Measurements from ENCODE around the gene DISC1.
"Not testable (repeated sequence)": the region's sequence is repeated elsewhere in the genome, so short reads cannot be mapped to it uniquely, and the experiment has no call there.

DISC1 gene

DNA sequence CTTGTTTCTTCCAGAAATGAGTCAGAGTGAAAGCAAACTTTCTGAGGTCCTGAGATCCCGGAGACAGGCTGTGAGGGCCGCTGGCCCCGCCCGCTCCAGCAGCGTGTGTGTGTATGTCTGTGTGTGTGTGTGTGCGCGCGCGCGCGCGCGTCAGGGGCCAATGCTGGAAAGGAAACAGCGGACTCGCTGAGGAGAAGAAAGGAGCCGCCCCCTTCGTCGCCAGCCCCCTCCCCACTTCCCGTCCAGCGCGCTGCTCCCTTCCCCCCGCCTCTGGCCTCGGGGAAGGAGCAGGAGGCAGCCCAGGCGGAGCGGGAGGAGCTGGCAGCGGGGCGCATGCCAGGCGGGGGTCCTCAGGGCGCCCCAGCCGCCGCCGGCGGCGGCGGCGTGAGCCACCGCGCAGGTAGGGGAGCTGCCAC is at the start of gene DISC1:
Gene DISC1 (plus strand): TSS at position 256 of the 416 bp plus-strand sequence. CDS start 78 bp downstream, at position 334.
- DNase-seq (ENCODE audit: low read depth, low spot score) = peak; percentile 94

- no peak for DNase-seq (ENCODE audit: low read depth, low spot score)
These were observed 49.5 kb upstream of the DISC1 start for GRCh38 chr1:231576804-231577718.

DNA sequence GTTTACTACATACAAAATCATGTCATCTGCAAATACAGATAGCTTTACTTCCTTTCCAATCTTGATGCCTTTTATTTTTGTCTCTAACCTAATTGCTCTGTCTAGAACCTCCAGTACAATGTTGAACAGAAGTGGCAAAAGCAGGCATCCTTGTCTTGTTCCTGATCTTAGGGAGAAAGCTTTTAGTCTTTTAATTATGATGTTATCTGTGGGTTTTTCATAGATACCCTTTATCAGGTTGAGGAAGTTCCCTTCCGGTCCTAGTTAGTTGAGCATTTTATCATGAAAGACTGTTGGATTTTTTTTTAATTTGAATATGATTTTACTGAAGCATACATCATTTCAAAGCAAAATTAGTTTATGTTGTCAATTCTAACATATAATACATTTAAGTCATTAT is 45.7 kb upstream of the DISC1 start:
- no peak for DNase-seq (ENCODE audit: low read depth, low spot score)

- DNase-seq (ENCODE audit: low read depth, low spot score) = no peak
These were observed 44.7 kb upstream of the DISC1 start for GRCh38 chr1:231581859-231582258.

GRCh38 chr1:231583376-231583775 is 43.2 kb upstream of the DISC1 start:
- no peak for DNase-seq (ENCODE audit: low read depth, low spot score)

GRCh38 chr1:231584117-231584516 is 42.5 kb upstream of the DISC1 start:
- no peak for DNase-seq (ENCODE audit: low read depth, low spot score)

DNA sequence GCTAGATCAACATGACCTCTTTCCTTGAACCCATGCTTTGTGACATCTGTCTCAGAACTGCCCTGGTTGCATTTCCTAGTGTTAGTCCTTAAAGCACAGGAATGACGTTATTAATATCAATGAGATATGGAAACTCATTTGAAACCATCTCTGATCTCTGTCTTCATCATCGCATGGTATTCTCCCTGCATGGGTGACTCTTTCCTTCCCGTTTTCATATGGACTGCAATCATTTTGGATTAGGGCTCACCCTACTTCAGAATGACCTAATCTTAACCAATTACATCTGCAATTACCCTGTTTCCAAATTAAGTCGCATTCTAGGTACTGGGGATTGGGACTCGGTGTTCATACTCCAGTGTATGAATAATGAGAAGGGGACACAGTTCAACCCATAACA is 41.7 kb upstream of the DISC1 start:
- no peak for DNase-seq (ENCODE audit: low read depth, low spot score)

DNA sequence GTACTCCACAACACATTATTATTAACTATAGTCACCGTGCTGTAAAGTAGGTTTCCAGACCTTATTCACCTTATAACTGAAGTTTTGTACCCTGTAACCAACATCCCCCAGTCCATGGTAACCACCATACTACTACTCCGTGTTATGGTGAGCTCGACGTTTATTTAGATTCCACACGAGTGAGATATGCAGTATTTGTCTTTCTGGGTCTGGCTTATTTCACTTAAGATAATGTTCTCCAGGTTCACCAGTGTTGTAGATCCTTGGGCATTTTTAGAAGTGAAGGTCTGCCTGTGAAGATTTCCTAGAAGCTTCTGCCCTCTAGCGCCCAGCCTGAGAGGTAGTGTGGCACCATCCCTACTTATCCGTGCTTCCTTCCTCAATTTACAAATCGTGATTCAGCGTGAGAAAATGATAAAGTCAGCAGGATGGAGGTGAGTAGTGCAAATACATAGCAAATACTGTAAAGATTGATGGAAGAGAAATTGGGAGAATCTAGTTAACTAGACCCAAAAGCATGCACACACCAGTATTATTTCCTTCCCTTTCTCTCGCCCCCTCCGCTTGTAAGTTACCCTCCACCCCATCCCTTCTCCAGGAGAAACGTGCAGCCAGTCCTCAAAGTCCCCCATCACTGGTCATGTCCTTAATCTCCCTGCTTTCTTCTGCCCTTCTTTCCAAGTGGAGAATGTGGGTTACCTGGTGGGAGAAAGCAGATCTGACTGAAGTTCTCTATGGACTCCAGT is 36.0 kb upstream of the DISC1 start:
- peak; percentile 71 for DNase-seq (ENCODE audit: low read depth, low spot score)

GRCh38 chr1:231591466-231591865 is 35.1 kb upstream of the DISC1 start:
- no peak for DNase-seq (ENCODE audit: low read depth, low spot score)

- DNase-seq (ENCODE audit: low read depth, low spot score) = no peak
These were observed 33.8 kb upstream of the DISC1 start for GRCh38 chr1:231592809-231593208.

DNA sequence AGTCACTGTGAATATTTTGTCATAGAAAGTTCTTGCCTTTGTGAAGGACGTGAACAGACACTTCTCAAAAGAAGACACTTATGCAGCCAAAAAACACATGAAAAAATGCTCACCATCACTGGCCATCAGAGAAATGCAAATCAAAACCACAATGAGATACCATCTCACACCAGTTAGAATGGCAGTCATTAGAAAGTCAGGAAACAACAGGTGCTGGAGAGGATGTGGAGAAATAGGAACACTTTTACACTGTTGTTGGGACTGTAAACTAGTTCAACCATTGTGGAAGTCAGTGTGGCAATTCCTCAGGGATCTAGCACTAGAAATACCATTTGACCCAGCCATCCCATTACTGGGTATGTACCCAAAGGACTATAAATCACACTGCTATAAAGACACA is 33.3 kb upstream of the DISC1 start:
- DNase-seq (ENCODE audit: low read depth, low spot score) = not testable (repeated sequence)

DNA sequence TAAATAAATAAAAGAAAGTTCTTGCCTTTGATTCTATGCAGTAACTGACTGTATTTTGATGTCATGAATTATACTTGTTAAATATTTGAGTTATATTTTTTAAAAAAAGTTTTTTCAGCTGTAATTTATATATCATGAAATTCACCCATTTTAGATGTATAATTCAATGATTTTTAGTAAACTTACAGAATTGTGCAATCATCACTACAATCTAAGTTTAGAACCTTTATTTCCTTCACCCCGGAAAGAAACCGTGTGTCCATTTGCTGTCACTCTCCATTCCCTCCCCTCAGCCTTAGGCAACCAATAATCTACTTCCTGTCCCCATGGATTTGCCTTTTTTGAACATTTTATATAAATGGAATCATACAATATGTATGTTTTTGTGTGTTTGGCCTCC is 32.5 kb upstream of the DISC1 start:
- DNase-seq (ENCODE audit: low read depth, low spot score) = no peak

- DNase-seq (ENCODE audit: low read depth, low spot score) = no peak
These were observed 31.8 kb upstream of the DISC1 start for GRCh38 chr1:231594749-231595148.

GRCh38 chr1:231596337-231596791 is 30.2 kb upstream of the DISC1 start:
- peak; percentile 53 for DNase-seq (ENCODE audit: low read depth, low spot score)

DNA sequence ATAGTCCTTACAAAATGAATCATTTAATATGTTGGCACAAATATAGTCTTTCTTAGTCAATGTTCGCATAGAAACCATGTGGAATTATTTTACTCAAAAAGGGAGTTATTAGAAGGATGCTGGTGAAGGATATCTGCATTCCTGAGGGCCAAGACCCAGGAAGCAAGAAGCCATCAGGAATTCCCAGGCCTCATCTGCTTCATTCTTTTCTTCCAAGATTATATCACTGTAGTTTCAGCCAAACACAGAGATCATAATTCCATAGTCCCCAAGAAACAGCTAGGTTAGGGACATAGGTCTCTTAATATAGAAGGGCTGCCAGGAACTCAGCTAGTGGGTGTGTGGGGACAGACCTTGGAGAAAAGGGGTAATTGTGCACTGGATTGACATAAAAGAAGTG is 28.6 kb upstream of the DISC1 start:
- DNase-seq (ENCODE audit: low read depth, low spot score) = no peak

DNA sequence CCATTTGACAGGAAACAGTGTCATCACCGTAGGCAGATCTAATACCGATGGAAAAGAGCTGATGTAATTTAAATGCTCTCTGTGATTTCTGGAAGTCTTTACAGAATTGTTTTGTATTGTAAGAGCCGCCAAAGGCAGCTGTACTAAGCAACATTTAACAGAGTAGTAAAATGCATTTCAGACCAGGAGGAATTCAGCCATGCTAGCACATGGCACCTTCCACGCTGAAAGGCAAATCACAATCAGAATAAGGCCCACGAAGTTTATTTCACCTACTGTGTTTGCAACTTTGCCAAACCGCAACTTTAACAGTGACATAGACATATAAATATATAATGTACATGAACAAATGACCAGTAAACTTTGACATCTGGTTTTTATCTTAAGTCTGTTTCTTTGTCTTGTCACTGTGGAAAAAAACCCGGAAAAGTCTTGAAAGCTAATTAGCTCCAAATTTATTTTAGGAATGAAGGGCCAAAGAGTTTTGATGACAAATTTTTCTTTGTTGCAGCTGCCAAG is 26.1 kb upstream of the DISC1 start:
- DNase-seq (ENCODE audit: low read depth, low spot score) = no peak

DNA sequence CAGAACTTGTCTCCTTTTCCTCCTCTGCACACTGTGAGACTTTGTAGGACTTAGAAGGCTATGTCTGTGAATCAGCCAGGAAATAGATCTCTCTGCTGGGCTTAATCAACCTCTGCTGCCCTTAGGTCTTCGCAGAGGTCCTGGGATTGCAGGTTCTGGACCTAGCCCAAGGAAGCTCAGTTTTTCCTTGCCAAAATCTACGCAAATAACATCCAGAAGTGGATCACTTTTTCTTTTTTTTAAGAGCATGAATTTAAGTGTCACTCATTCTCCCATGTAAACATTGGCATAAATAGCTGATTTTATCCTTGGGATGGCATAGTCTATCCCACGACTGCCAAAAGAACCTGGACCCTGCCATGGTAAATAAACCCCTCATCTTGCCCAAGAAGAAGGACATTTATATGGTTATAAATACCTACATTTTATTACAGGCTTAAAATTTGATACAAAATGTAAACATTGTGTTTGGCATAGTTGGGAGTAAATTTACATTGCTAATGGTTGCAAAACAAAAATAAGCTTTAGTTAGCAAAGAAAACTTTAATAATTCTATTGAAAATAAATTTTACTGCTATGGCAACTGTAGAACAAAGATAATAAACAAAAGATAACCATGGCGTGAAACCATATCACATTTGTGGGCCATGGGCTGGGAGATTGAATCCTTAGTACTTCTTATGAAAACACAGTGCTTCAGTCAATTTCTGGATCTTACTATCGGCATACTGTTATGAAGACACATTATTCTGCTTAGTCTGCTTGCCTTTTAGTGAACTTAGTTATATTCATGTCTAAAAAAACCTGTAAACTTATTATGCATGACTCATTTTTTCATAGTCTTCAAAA is 24.5 kb upstream of the DISC1 start:
- DNase-seq (ENCODE audit: low read depth, low spot score) = no peak

GRCh38 chr1:231602673-231602984 is 24.0 kb upstream of the DISC1 start:
- DNase-seq (ENCODE audit: low read depth, low spot score) = no peak

DNA sequence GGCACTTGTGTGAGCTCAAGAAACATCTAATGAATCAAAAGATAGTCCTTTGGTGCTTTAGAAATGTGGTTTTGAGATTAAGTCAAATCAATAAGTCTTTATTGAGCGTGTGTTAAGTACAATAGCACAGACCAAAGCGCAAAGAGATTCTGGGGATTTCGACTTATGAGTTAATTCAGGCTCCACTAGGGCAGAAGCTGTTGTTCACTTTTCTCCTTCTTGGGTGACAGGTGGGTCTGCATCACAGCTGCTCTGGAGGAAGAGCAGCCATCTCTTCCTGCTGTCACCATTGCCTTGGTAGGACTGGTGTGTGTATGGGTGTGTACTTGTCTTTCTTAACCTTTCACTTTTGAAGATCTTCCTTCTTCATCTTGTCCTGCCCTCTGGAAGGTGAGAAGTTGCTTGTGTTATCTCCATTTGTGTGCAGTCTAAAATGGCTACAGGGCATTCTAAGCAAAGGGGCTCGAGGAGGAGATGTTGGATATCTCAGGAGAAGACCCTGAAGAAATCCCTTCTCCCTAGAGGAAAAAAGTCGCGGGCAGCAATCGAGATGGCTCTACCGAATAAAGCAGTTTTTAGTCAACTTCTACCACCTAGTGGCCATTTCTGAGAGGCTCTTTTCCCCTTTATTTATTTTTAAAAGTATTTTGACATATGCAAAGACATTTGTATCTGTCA is 22.9 kb upstream of the DISC1 start:
- peak; percentile 37 for DNase-seq (ENCODE audit: low read depth, low spot score)

- no peak for DNase-seq (ENCODE audit: low read depth, low spot score)
These were observed 22.3 kb upstream of the DISC1 start for GRCh38 chr1:231604276-231604621.

Data from ELF-1 (cell line).